Measurements from ENCODE around the gene CALHM4. TPM values are rescaled to one million over a fixed set of nuclear protein-coding genes. Genes with fewer than 3 reads are reported as not detected.

The CALHM4 gene
- polyA plus RNA-seq, 2 of the 4 experiments (the other 2 are of a cell fraction) = not detected

DNA sequence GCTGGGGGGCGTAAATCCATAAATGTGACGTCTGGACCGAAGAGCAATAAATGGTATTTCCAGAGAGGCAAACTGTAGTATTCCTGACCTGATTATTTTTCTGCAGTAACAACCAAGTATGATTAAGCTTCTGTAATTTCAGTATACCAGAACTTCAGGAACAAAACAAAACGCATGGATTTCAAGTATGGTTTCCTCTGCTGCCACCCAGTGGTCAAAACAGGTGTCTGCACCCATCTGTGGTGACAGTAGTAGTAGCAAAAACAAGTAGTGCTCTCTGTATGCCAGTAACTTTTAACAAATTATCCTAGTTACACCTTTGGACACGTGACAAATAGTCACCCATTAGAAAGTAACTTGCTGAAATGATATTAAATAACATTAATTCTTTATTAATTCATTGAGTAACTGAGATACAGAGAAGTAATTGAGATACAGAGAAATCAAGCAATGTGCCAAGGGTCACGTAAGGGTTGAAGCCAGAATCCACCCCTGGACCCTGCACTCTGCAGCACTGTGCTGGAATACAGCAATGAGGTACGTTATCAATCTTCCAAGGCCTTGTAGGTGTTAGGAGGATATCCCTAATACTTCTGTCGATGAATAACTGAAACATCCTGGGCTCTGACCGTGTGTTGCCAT, 7.9 kb downstream of the CALHM4 start:
- Histone ChIP-seq H3K4me2 (no peak overlapping the region), H3K27ac (no peak overlapping the region), H3K4me3 (no peak overlapping the region), H3K9me3 (no peaks in the 10 kb centered on the region), H3K4me1 (peaks cover 26% of the 10 kb centered on the region)
- ChIA-PET POLR2A (no interaction called here), CTCF (interaction anchor here (0.6 to 8.1 kb wide), 32 partner anchors 9 to 345 kb away, joined by 3 to 80 read pairs (median 4); partner anchors contain the start of genes CALHM5, RWDD1 and TSPYL1)
- 49% methylated on average over 9 of the region's 9 CpGs for WGBS (ENCODE audit: missing lambda C conversion rate)
- DNase-seq (ENCODE audit: low read depth in 1 of 2, low spot score in 1 of 2) = peak; percentile 9 to 55
- peak; percentile 55 to 76; a peak in 4 of 6 replicates for ATAC-seq
- TF ChIP-seq CBX8 (IDR thresholded peaks at IDR 0.05) (no peak), ZSCAN20 (CRISPR knock-in tag; IDR thresholded peaks at IDR 0.05) (no peak), CHD2 (IDR thresholded peaks at IDR 0.05; ENCODE audit: low read length, partially characterized antibody) (no peak), SMC3 (IDR thresholded peaks at IDR 0.05) (peak; percentile 80), ZC3H11A (IDR thresholded peaks at IDR 0.05) (no peak), HOXB13 (CRISPR knock-in tag; IDR thresholded peaks at IDR 0.05; ENCODE audit: low read depth) (no peak), REST (IDR thresholded peaks at IDR 0.05) (no peak), NR3C1 (IDR thresholded peaks at IDR 0.05) (no peak), RAD21 (conservative IDR thresholded peaks at IDR 0.05 in 1 of 2, IDR thresholded peaks at IDR 0.05 in 1 of 2) (peak; percentile 81), ZNF302 (CRISPR knock-in tag; IDR thresholded peaks at IDR 0.05) (no peak)
- TF ChIP-seq, protein P1, sequence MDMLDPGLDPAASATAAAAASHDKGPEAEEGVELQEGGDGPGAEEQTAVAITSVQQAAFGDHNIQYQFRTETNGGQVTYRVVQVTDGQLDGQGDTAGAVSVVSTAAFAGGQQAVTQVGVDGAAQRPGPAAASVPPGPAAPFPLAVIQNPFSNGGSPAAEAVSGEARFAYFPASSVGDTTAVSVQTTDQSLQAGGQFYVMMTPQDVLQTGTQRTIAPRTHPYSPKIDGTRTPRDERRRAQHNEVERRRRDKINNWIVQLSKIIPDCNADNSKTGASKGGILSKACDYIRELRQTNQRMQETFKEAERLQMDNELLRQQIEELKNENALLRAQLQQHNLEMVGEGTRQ (IDR thresholded peaks at IDR 0.05) = no peak
- TF ChIP-seq, protein P2, sequence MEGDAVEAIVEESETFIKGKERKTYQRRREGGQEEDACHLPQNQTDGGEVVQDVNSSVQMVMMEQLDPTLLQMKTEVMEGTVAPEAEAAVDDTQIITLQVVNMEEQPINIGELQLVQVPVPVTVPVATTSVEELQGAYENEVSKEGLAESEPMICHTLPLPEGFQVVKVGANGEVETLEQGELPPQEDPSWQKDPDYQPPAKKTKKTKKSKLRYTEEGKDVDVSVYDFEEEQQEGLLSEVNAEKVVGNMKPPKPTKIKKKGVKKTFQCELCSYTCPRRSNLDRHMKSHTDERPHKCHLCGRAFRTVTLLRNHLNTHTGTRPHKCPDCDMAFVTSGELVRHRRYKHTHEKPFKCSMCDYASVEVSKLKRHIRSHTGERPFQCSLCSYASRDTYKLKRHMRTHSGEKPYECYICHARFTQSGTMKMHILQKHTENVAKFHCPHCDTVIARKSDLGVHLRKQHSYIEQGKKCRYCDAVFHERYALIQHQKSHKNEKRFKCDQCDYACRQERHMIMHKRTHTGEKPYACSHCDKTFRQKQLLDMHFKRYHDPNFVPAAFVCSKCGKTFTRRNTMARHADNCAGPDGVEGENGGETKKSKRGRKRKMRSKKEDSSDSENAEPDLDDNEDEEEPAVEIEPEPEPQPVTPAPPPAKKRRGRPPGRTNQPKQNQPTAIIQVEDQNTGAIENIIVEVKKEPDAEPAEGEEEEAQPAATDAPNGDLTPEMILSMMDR (IDR thresholded peaks at IDR 0.05) = peak; percentile 84
- no peak for FAIRE-seq

- WGBS (ENCODE audit: missing lambda C conversion rate) = 80% methylated on average over 4 of the region's 4 CpGs
- FAIRE-seq = no peak
- no peak overlapping the region for H3K4me3 ChIP-seq
Measured at GRCh38 chr6:116562019-116562403, 8.5 kb downstream of the CALHM4 start.

GRCh38 chr6:116562614-116563013, 9.1 kb downstream of the CALHM4 start:
- ChIA-PET POLR2A (interaction anchor here (1.4 kb wide), 1 partner anchor 9 kb away, joined by 4 read pairs; the partner anchor contains the start of gene RWDD1), CTCF (interaction anchor here (0.6 to 8.1 kb wide), 8 partner anchors 9 to 346 kb away, joined by 3 to 80 read pairs (median 6); partner anchors contain the start of gene RWDD1)
- H3K4me1 ChIP-seq = peaks cover 15% of the 10 kb centered on the region
- 72% methylated on average over 3 of the region's 3 CpGs for WGBS (ENCODE audit: missing lambda C conversion rate)
- FAIRE-seq = no peak
- no peak for DNase-seq (ENCODE audit: low read depth in 1 of 2, low spot score in 1 of 2)
- no peak for ATAC-seq
- H3K4me2 ChIP-seq = no peak overlapping the region
- no peaks in the 10 kb centered on the region for H3K9me3 ChIP-seq
- H3K4me3 ChIP-seq = no peak overlapping the region
- no peak overlapping the region for H3K27ac ChIP-seq
- TF ChIP-seq ATOH8 (CRISPR knock-in tag; IDR thresholded peaks at IDR 0.05; ENCODE audit: low read depth) (no peak), KDM5A (IDR thresholded peaks at IDR 0.05) (no peak), KDM1A (IDR thresholded peaks at IDR 0.05; ENCODE audit: low read depth) (no peak), NPAS2 (CRISPR knock-in tag; IDR thresholded peaks at IDR 0.05; ENCODE audit: borderline replicate concordance) (no peak), RFX5 (IDR thresholded peaks at IDR 0.05) (no peak), CHD2 (IDR thresholded peaks at IDR 0.05; ENCODE audit: low read length, partially characterized antibody) (no peak), MYC (IDR thresholded peaks at IDR 0.05; ENCODE audit: borderline replicate concordance, low read length) (no peak), MAFK (IDR thresholded peaks at IDR 0.05; ENCODE audit: partially characterized antibody) (no peak), POLR2AphosphoS2 (conservative IDR thresholded peaks at IDR 0.05; ENCODE audit: low read length) (no peak)
- TF ChIP-seq, protein P3, sequence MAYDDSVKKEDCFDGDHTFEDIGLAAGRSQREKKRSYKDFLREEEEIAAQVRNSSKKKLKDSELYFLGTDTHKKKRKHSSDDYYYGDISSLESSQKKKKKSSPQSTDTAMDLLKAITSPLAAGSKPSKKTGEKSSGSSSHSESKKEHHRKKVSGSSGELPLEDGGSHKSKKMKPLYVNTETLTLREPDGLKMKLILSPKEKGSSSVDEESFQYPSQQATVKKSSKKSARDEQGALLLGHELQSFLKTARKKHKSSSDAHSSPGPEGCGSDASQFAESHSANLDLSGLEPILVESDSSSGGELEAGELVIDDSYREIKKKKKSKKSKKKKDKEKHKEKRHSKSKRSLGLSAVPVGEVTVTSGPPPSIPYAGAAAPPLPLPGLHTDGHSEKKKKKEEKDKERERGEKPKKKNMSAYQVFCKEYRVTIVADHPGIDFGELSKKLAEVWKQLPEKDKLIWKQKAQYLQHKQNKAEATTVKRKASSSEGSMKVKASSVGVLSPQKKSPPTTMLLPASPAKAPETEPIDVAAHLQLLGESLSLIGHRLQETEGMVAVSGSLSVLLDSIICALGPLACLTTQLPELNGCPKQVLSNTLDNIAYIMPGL (CRISPR knock-in tag; IDR thresholded peaks at IDR 0.05; ENCODE audit: borderline replicate concordance) = no peak
- TF ChIP-seq, protein P4, sequence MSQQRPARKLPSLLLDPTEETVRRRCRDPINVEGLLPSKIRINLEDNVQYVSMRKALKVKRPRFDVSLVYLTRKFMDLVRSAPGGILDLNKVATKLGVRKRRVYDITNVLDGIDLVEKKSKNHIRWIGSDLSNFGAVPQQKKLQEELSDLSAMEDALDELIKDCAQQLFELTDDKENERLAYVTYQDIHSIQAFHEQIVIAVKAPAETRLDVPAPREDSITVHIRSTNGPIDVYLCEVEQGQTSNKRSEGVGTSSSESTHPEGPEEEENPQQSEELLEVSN (IDR thresholded peaks at IDR 0.05; ENCODE audit: borderline replicate concordance, low read depth) = no peak

More at GRCh38 chr6:116562019-116562403, 8.5 kb downstream of the CALHM4 start:
- no peaks in the 10 kb centered on the region for H3K9me3 ChIP-seq
- H3K4me2 ChIP-seq = no peak overlapping the region
- DNase-seq (ENCODE audit: low read depth in 1 of 2, low spot score in 1 of 2) (no peak), ATAC-seq (no peak)
- CTCF ChIA-PET = interaction anchor here (1.0 to 8.1 kb wide), 7 partner anchors 9 to 346 kb away, joined by 4 to 80 read pairs (median 6); partner anchors contain the start of gene RWDD1
- peaks cover 21% of the 10 kb centered on the region for H3K4me1 ChIP-seq
- H3K27ac ChIP-seq = no peak overlapping the region
- no peak for TF ChIP-seq CEBPB (IDR thresholded peaks at IDR 0.05)
- POLR2A ChIA-PET = no interaction called here
